Activated CD8-positive, alpha-beta memory T cell treated with anti-CD3 and anti-CD28 coated beads, Interleukin-2, amount 50 U/mL, for 24 hours (primary cell): ENCODE data around the gene SOX18.
"Not testable (repeated sequence)": the region's sequence is repeated elsewhere in the genome, so short reads cannot be mapped to it uniquely, and the experiment has no call there.

Source experiments
- DNase-seq: peaks from one replicate; pipeline ENCODE4 v3.0.0-alpha.2; 2020; ENCODE audit errors: extremely low read depth

SOX18 gene

DNA sequence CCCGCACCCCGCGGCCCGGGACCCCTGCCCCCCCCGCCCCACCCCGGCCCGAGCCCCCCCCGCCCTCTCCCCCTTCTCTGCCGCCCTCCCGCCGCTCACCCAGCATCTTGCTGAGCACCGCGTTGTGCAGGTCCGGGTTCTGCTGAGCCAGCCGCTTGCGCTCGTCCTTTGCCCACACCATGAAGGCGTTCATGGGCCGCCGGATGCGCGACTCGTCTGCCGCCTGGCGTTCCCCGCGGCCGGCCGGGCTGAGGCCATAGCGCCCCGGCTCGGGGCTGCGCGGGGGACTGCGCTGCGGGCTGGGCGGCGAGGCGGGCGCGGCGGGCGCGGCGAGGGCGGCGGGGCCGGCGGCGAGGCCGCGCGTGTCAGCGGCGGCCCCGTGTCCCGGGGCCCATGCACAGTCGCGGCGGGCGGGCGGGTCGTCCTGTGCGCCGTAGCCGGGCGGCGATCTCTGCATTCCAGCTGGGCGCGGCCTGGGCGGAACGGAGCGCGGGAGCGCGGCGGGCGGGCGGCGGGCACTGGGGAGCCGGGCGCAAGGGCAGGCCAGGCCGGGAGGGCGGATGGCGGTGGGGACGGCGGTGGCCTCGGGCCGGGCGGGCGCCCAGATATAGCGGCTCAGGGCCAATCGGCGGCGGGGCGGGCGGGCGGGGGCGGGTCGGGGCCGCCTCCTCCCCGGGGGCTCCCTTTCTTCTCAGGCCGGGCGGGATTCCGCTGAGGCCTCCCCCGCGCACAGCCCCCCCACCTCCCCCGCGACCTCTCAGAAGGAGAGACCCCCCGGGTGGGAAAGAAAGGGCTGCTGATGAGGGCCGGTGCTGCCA is at the start of gene SOX18:
Gene SOX18 (minus strand): TSS at position 580 of the 818 bp plus-strand sequence. CDS start 123 bp downstream, at position 457.
- no peak for DNase-seq

DNA sequence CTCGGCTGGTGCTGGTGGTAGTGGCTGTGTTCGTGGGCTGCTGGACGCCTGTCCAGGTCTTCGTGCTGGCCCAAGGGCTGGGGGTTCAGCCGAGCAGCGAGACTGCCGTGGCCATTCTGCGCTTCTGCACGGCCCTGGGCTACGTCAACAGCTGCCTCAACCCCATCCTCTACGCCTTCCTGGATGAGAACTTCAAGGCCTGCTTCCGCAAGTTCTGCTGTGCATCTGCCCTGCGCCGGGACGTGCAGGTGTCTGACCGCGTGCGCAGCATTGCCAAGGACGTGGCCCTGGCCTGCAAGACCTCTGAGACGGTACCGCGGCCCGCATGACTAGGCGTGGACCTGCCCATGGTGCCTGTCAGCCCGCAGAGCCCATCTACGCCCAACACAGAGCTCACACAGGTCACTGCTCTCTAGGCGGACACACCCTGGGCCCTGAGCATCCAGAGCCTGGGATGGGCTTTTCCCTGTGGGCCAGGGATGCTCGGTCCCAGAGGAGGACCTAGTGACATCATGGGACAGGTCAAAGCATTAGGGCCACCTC is 49.1 kb upstream of the SOX18 start:
- DNase-seq = no peak

GRCh38 chr20:64096535-64096934 is 47.1 kb upstream of the SOX18 start:
- DNase-seq = no peak

- DNase-seq = no peak
Measured at GRCh38 chr20:64095927-64096326, 46.5 kb upstream of the SOX18 start.

- DNase-seq = no peak
Measured at GRCh38 chr20:64095455-64095854, 46.0 kb upstream of the SOX18 start.

DNA sequence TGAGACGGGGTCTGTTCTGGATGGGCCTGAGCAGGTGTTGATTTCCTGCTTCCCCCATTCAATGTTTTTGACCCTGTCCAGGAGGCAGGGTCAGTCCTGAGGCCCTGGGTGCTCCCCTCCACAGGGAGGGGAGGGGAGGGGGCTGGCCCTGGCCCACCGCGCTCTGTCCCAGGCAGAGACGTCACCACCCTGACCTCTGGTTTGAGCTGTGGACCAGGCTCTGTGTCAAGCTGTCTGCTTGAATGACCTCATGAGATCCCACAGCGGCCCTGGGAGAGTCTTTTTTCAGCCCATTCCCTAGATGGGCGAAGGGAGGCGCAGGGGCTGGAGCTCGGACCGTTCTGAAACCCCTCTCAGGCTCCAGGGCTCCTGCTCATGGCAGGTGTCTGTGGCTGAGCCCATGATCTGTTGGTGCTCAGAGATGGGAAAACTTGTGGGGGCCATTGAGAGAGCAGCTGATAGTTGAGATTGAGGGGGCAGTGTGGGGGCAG is 43.6 kb upstream of the SOX18 start:
- DNase-seq = no peak

DNA sequence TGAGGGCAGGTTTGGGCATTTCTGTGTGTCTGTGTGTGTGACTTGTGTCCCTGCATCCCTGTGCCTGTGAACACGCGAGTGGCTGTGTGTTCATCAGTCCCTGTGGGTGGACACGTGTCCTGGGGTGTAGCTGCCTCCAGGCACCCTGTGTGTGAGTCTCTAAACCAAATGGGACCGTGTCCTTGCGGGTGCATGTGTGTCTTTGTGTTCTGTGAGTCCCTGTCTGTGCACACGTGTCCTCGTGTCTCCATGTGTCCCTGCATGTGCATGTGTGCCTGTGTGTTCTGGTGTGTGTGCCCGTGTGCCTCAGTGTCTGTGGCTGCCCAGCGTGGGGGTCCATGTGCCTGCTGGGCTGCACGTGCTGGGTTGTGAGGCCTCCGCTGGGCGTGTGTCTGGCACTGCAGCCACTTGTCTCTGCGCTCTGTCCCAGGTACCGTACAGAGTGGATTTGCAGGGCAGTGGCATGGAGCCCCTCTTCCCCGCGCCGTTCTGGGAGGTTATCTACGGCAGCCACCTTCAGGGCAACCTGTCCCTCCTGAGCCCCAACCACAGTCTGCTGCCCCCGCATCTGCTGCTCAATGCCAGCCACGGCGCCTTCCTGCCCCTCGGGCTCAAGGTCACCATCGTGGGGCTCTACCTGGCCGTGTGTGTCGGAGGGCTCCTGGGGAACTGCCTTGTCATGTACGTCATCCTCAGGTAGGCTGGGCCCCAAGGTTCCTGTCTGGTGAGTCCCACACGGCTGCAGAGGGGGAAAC is 43.0 kb upstream of the SOX18 start:
- DNase-seq = no peak

GRCh38 chr20:64091770-64092169 is 42.3 kb upstream of the SOX18 start:
- DNase-seq = no peak

GRCh38 chr20:64091340-64091739 is 41.9 kb upstream of the SOX18 start:
- no peak for DNase-seq

DNA sequence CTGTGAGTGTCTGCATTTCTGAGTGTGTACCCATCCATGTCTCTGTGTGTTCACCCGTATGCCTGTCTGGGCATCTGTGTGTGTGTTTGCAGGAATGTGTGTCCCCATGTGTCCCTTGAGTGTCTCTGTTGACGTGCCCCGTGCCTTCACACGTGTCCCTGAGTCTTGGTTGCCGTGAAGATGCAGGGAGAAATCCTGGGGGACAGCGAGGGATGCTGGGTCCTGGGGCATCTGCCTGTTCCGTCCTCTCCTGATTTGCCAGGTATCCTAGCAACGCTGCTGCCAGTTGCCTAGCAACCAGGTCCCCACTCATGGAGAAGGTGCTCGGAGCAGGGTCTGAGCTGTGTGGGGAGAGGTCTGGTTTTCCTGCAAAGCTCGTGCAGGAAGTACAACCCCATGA is 40.7 kb upstream of the SOX18 start:
- no peak for DNase-seq

GRCh38 chr20:64088586-64088985 is 39.1 kb upstream of the SOX18 start:
- not testable (repeated sequence) for DNase-seq

DNA sequence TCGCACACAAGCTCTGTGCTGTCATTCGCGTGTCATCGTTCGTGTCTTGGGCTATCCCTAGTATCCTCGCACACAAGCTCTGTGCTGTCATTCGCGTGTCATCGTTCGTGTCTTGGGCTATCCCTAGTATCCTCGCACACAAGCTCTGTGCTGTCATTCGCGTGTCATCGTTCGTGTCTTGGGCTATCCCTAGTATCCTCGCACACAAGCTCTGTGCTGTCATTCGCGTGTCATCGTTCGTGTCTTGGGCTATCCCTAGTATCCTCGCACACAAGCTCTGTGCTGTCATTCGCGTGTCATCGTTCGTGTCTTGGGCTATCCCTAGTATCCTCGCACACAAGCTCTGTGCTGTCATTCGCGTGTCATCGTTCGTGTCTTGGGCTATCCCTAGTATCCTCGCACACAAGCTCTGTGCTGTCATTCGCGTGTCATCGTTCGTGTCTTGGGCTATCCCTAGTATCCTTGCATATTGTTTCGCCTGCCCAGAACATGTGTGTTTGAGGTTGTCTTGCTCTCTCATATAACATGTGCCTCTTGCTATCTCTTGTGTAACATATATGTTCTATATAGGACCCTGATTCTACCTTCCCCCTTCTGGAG is 37.9 kb upstream of the SOX18 start:
- not testable (repeated sequence) for DNase-seq

DNA sequence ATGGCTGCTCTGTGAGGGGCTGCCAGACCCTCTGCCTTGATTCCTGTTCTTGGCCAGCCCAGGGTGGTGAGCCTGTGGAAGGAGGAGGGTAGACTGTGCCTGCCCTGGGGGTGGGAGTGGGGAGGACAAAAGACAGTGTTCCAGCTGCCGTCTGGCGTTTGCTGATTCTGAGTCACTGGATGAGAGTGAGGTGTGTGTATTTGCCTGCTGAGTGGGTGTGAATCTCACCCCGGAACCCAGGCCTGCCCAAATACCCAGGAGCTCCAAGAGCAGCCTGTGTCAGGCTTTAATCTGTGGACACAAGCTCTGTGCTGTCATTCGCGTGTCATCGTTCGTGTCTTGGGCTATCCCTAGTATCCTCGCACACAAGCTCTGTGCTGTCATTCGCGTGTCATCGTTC is 37.4 kb upstream of the SOX18 start:
- DNase-seq = no peak

DNA sequence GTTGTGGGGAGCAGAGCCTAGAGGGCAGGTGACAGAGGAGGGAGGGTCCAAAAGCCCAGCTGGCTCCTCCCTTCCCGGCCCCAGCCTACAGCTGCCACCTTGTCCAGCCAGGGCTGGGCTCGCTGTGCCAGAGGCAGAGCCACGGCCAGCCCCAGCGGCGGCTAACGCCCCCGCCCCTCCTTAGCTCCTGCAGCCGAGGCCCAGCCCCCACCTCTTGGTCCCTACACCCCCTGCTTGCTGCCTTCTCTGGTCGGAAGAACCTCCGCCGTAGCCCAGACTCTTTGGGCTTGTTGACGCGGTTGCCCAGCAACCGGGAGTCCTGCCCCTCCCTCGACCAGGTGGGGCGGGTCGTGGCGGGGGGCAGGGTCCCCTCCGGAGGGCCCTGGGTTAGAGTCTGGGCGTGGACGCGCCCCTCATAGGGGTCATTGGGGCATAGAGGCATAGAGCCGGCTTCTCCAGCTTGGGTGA is 35.3 kb upstream of the SOX18 start:
- no peak for DNase-seq

GRCh38 chr20:64083804-64084684 is 34.6 kb upstream of the SOX18 start, which contains the start of gene LKAAEAR1:
Gene LKAAEAR1, minus strand, starts transcription at chr20:64084398. Its CDS starts 179 bp downstream, at chr20:64084219.
- DNase-seq = no peak

DNA sequence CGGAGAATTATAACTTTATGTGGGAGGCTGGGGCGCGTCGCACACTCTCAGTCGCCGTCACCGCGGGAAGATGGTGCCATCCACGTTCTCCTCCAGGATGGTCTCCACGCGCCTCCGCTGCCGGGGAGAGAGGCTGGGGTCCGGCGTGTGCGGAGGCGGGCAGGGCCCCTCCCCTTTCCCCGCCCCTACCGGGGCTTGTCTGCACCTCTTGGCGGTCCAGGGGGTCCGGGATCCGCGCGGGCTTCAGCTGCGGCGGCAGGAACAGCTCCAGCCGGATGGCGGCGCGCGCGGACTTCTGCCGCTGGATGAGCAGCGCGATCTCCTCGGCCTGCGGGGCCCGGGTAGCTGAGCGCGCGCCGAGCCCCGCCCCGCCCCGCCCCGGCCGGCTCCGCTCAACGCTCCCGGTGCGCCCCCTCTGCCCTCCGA is 34.0 kb upstream of the SOX18 start:
- no peak for DNase-seq

- no peak for DNase-seq
Measured at GRCh38 chr20:64082820-64083377, 33.5 kb upstream of the SOX18 start.

DNA sequence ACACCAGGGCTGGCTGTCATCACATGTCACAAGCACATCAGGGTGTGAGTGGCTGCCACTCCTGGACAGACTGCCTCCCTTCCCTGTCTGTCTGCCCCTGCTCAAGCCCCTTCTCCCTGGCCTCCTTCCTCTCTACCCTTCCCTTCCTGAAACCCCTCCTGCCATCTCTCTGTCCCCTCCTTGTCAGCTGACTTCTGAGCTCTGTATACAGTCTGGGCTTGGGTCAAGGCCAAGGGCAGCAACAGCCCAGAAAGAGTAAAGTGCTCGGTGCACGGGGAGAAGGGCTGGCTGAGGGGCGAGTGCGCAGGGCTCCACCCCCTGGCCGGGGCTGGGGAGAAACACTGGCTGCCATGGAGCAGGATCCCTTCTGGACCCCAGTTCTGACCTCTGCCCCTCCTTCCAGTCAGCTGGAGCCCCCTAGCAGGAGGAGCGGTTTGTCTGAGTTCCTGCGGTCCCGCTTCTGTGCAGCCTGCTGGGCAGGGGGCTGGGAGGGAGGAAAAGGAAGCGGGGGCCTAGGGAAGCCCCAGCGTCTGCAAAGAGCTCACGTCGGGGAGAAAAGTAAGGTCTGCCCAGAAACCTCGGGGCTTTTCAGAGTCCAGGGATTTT is 32.8 kb upstream of the SOX18 start:
- DNase-seq = no peak

DNA sequence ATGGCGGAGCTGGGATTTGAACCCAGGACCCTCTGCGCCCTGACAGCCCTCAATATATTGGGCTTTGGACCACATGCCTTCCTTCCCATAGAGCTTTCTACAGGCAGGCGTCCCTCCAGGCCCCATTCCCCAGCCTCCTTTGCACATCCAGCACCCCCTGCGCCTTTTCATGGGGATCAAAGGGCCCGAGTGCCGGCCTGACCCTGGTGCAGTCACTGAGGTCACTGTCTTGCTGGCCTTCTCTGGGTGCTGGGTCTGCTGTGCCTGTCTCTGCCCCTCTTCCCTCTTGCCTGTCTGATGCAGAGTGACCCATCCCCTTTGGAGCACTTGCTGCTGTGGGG is 32.2 kb upstream of the SOX18 start:
- no peak for DNase-seq
